Omental fat pad (tissue), 4 donors: ENCODE measurements around the gene FRAS1. TPM values are rescaled to one million over a fixed set of nuclear protein-coding genes. Genes with fewer than 3 reads are reported as not detected.

ENCODE experiments used
- ATAC-seq: fragments of 150-250 bp; one replicate; pipeline ENCODE4 v1.9.1; 2016; ENCODE audit warnings: mild to moderate bottlenecking, moderate library complexity; ENCODE audit not compliant: low FRiP score
- DNase-seq: peaks from one replicate; pipeline ENCODE4 v3.0.0-alpha.2; 2019; ENCODE audit warnings: low spot score
- CTCF ChIP-seq, 3 donors: fragments of 450-650 bp; IDR thresholded peaks; one replicate each; pipeline ENCODE4 v1.5.1; 2016 to 2017; ENCODE audit warnings: antibody characterized with exemption in 3 of 3, mild to moderate bottlenecking in 3 of 3, moderate library complexity in 2 of 3
- total RNA-seq, 4 donors: library from RNA; depleted of rRNA; stranded (reverse); fragments of >200 nt; gene quantifications; one replicate each; pipeline ENCODE4 v1.1.0, GENCODE V29; 2016

FRAS1 gene
- total RNA-seq, 4 donors from 2014 or later = 0.47 to 40.5 (median 7.7) TPM

- no peak for TF ChIP-seq CTCF (IDR thresholded peaks at IDR 0.05)
- ATAC-seq = no peak
- DNase-seq = no peak
Measured at GRCh38 chr4:78137532-78137931, 80.4 kb downstream of the FRAS1 start.

GRCh38 chr4:78138252-78138651 lies 81.1 kb downstream of the FRAS1 start:
- no peak for TF ChIP-seq CTCF (IDR thresholded peaks at IDR 0.05)
- ATAC-seq (no peak), DNase-seq (no peak)

GRCh38 chr4:78143634-78144033 lies 86.5 kb downstream of the FRAS1 start:
- no peak for DNase-seq
- no peak for TF ChIP-seq CTCF (IDR thresholded peaks at IDR 0.05)
- ATAC-seq = no peak

- no peak for DNase-seq
- no peak for TF ChIP-seq CTCF (IDR thresholded peaks at IDR 0.05)
- ATAC-seq = no peak
Measured at GRCh38 chr4:78145008-78145407, 87.9 kb downstream of the FRAS1 start.

- no peak for TF ChIP-seq CTCF (IDR thresholded peaks at IDR 0.05)
- DNase-seq = no peak
- ATAC-seq = no peak
Measured at GRCh38 chr4:78145622-78146021, 88.5 kb downstream of the FRAS1 start.

- TF ChIP-seq CTCF (IDR thresholded peaks at IDR 0.05) = no peak
- DNase-seq (no peak), ATAC-seq (no peak)
Measured at GRCh38 chr4:78149751-78150542, 92.8 kb downstream of the FRAS1 start.

- ATAC-seq (no peak), DNase-seq (no peak)
- TF ChIP-seq CTCF (IDR thresholded peaks at IDR 0.05) = no peak
Measured at GRCh38 chr4:78150543-78150864, 93.4 kb downstream of the FRAS1 start.
